Stimulated activated CD4-positive, alpha-beta T cell treated with anti-CD3 and anti-CD28 coated beads, TNF-alpha, amount 100 ng/mL, for 24 hours (primary cell): ENCODE results near the gene PRDM11.
A peak's percentile ranks its signal among the peaks of the same experiment; 100 is the strongest.
"Not testable (repeated sequence)": the region's sequence is repeated elsewhere in the genome, so short reads cannot be mapped to it uniquely, and the experiment has no call there.

Experiments used
- DNase-seq, 3 experiments: peaks; one replicate each; pipeline ENCODE4 v3.0.0-alpha.2; 2020; ENCODE audit warnings: low read depth in 3 of 3

Gene PRDM11

GRCh38 chr11:45146072-45147016 lies at the start of gene PRDM11:
PRDM11 (plus strand) TSS chr11:45146639; CDS start chr11:45181767, 35,128 bp downstream.
- DNase-seq: peak in 2 of 3 experiments; percentile 25 to 33

DNA sequence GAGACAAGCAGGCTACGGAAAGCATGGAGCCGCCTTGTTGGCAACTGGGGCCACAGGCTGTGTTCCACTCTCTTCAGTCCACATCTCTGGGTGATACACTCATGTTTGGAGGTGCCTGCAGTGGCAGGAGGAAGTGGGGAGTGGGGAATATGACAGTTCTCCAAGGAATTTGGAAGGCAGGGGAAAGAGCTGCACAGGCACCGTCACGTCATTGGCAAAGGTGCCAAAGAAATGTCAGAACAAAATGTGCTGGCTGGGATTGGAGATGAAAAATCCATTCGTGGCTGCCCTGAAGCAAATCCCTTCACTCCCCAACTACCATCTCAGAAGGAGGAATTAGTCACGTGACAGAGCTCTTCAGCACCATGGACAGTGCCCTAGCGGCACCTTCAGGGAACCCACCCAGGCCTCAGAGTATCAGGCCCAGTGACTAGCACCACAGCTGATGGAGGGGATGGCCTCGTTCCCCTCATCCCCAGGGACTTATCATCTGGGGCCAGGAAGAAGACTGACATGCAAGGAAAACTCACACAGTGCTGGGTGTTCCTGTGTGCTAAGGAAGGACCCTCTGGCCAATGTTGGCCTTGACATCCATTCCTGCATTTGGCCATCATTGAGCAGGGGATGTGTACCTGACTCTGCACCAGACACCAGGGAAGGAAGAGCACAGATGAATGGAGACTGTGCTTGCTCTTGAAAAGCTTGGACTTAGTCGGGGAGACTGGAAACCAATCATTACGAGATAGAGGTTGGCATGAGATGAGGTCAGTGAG lies 48.5 kb upstream of the PRDM11 start:
- DNase-seq: peak in 1 of 3 experiments; percentile 30

DNA sequence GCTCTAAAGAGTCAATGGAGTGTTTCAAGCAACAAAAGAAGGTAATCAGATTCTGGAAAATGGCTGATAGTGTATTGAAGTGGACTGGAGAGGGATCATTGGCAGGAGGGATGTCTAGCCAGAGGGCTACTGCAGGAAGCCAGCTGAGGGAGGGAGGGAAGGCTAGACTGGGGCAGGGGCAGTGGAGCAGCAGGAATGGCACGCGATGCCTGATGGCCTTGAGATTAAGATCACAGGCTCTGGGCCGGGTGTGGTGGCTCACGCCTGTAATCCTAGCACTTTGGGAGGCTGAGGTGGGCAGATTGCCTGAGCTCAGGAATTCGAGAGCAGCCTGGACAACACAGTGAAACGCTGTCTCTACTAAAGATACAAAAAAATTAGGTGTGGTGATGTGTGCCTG lies 47.5 kb upstream of the PRDM11 start:
- DNase-seq: no peak

- DNase-seq: no peak
These were observed 46.1 kb upstream of the PRDM11 start for GRCh38 chr11:45100339-45100738.

DNA sequence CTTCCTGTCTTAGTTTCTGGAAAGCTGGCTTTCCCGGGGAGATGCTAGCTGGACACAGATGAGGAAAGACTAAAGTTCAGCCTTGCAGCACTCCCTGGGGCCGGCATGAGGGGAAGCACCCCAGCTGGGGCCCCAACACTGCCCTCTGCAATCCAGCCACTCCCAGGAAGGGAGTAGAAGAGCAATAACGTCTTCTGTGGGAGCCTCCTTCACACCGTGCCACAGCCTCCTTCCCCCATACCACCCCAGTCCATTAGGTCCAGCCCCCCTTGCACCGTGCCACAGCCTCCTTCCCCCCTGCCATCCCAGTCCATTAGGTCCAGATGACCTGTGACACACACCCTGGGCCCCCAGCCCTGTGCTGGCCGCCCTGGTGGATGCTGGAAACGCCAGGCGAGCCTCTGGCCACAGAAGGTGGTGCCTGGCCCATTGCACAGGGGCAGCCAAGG lies 44.1 kb upstream of the PRDM11 start:
- DNase-seq: no peak

DNA sequence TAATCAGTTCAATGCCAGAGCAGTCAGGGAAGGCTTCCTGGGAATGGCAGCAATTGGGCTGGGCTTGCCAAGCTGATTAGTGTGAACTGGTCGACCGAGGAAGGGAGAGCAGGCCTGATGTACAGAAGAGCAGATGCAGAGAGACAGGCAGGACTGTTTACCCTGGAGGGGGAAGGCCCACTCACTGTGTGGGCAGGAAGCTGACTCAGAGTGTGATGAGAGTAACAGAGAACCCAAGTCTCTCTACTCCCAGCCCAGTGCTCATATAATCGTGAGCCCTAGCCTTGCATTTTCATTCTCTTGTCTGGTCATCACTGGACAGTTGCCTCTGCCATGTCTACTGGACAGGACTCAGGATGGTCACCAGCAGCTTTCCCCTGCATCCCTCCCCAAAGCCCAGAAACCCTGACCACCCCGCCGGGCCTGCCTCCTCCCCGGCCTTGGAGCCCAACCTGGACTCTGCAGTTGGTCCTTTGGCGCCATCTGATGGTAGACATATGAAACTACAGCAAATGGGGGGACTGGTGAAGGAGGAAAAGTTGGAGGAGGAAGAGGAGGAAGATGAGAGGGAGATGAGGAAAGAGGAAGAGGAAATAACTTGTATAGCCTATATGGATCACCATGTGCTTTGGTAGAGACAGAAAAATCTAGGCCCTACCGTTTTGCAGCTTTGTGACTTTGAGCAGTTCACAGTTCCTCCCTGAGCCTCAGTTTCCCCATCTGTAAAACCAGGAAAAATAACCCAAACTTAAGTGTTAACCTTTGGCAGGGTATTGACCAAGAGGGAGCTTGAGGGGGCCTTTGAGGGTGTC lies 43.4 kb upstream of the PRDM11 start:
- DNase-seq: peak; percentile 36 to 53 (median 42)

- no peak for DNase-seq
These were observed 42.2 kb upstream of the PRDM11 start for GRCh38 chr11:45104006-45104789.

DNA sequence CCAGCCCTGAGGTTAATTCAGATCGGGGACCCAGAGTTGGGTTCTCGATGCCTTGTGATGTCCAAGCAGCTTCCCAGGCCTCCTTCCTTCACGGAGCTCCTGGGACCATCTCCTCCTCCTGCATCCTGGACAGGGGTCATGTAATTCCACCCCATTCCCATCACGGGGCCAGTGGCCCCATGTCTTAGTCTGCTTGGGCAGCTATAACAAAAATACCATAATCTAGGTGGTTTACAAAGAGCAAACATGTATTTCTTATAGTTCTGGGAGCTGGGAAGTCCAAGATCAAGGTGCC lies 41.7 kb upstream of the PRDM11 start:
- DNase-seq: no peak

- peak; percentile 11 to 58 (median 29) for DNase-seq
These were observed 41.0 kb upstream of the PRDM11 start for GRCh38 chr11:45105233-45105983.

DNA sequence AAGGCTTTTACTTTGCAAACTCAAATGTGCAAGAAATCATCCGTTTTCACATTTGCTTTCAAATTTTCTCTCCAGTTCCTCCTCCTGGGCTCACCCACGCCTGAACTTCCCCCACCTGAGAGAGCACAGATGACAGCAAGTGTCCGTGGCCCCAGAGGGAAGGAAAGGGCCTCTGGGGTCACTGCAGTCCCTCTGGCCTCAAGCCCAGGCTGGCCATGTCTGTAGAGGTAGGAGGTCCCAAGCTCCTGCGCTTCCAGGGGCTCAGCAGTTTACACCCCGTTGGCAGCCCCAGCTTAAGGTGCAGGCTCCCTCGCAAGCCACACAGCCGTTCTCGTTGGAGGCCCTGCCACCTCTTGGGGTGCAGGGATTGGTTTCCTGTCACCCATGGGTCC lies 40.5 kb upstream of the PRDM11 start:
- no peak for DNase-seq

- no peak for DNase-seq
These were observed 40.0 kb upstream of the PRDM11 start for GRCh38 chr11:45106440-45106839.

DNA sequence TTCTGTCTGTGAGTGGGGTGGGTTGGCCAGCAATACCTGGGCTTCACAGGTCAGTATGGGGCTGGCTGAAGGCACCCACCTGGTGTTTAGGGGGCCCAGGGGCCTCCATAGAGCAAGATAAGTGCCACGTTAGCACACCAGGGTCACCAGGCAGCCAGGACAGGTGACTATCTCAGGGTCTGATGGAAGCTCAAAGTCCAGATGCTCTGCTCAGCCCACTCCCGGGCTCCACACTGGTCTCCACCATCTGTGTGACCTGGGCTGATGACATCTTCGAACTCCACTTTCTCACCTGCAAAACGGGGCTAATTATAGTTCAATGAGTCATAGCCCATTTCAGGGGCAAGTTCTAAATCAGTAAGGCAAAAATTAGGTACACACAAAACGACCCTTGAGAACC lies 39.4 kb upstream of the PRDM11 start:
- no peak for DNase-seq

GRCh38 chr11:45108070-45109064 lies 38.1 kb upstream of the PRDM11 start:
- no peak for DNase-seq

- no peak for DNase-seq
These were observed 37.0 kb upstream of the PRDM11 start for GRCh38 chr11:45109400-45109799.

- DNase-seq: peak in 1 of 3 experiments; percentile 32
These were observed 35.9 kb upstream of the PRDM11 start for GRCh38 chr11:45110562-45110961.

DNA sequence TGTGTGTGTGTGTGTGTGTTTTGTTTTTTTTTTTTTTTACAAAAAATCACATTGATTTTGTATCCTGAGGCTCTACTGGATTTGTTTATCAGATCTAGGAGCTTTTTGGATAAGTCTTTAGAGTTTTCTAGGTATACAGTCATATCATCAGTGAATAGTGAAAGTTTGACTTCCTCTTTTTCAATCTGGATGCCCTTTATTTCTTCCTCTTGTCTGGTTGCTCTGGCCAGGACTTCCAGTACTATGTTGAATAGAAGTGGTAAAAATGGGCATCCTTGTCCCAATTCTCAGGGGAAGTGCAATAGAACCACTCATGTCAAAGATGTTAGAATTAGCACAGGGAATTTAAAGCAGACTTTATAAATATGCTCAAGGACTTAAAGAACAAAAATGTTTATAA lies 32.6 kb upstream of the PRDM11 start:
- no peak for DNase-seq

- DNase-seq: not testable (repeated sequence)
These were observed 18.6 kb upstream of the PRDM11 start for GRCh38 chr11:45127836-45128235.

- DNase-seq: no peak
These were observed 12.6 kb upstream of the PRDM11 start for GRCh38 chr11:45133878-45134277.

- DNase-seq: no peak
These were observed 5.3 kb upstream of the PRDM11 start for GRCh38 chr11:45141171-45141570.
